ENCODE data around the gene ZBTB7C. TPM values are rescaled to one million over a fixed set of nuclear protein-coding genes. Genes with fewer than 3 reads are reported as not detected.

ZBTB7C gene
- total RNA-seq, 1 donor from 2014 or later: 15.0 TPM

DNA sequence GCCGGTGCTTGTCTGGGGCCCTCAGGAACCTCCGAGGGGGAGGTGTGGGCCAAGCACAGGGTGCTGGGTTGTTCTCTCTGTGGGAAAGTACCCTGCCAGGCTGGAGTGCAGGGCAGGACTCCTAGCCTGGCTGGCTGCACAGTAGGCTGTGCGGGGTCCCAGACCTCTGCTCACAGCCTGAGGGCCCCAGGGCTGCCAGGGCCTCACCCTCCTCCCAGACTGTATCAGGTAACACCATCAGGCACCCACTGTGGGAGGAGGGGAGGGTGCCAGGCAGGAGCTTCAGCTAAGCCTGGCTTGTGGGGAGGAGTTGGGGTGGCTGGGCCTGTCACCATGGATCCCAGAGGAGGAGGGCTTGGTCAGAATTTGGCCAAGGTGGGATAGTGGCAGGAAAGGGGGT, 266.8 kb downstream of the ZBTB7C start:
- no peaks in the 10 kb centered on the region for H3K36me3 ChIP-seq
- H3K9me3 ChIP-seq: no peaks in the 10 kb centered on the region
- ATAC-seq (no peak), DNase-seq (no peak)
- no peaks in the 10 kb centered on the region for H3K27me3 ChIP-seq (ENCODE audit: low read depth)
- no peak overlapping the region for H3K27ac ChIP-seq
- peaks cover 41% of the 10 kb centered on the region for H3K4me1 ChIP-seq
- intact Hi-C loops (cut with DNase I): no loop called here
- H3K4me3 ChIP-seq: no peak overlapping the region
- TF ChIP-seq, protein P1, sequence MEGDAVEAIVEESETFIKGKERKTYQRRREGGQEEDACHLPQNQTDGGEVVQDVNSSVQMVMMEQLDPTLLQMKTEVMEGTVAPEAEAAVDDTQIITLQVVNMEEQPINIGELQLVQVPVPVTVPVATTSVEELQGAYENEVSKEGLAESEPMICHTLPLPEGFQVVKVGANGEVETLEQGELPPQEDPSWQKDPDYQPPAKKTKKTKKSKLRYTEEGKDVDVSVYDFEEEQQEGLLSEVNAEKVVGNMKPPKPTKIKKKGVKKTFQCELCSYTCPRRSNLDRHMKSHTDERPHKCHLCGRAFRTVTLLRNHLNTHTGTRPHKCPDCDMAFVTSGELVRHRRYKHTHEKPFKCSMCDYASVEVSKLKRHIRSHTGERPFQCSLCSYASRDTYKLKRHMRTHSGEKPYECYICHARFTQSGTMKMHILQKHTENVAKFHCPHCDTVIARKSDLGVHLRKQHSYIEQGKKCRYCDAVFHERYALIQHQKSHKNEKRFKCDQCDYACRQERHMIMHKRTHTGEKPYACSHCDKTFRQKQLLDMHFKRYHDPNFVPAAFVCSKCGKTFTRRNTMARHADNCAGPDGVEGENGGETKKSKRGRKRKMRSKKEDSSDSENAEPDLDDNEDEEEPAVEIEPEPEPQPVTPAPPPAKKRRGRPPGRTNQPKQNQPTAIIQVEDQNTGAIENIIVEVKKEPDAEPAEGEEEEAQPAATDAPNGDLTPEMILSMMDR (IDR thresholded peaks at IDR 0.05): no peak

DNA sequence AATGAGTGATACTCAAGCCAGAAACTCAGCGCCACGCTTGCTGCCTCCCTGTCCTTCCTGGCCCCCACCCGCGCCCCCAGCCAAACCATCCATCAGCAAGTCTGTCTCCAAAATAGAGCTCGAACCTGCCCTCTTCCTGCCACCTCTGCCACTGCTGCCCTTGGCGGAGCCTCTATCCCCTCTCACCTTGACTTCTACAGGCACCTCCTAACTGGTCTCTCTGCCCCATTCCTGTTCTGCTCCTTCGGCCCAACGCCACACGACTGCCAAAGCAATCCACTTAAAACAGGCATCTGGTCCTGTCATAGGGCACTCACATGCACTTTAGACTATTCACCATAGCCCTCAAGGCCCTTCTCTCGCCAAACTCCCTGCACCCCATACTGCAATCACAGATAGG, 268.5 kb downstream of the ZBTB7C start:
- Histone ChIP-seq H3K4me3 (no peak overlapping the region), H3K9me3 (no peaks in the 10 kb centered on the region), H3K27ac (no peak overlapping the region), H3K4me1 (peaks cover 53% of the 10 kb centered on the region), H3K36me3 (no peaks in the 10 kb centered on the region), H3K27me3 (ENCODE audit: low read depth) (peaks cover 10% of the 10 kb centered on the region)
- TF ChIP-seq, protein P1 (IDR thresholded peaks at IDR 0.05): no peak
- intact Hi-C loops (cut with DNase I): no loop called here
- DNase-seq (no peak), ATAC-seq (peak; percentile 43 to 52)

DNA sequence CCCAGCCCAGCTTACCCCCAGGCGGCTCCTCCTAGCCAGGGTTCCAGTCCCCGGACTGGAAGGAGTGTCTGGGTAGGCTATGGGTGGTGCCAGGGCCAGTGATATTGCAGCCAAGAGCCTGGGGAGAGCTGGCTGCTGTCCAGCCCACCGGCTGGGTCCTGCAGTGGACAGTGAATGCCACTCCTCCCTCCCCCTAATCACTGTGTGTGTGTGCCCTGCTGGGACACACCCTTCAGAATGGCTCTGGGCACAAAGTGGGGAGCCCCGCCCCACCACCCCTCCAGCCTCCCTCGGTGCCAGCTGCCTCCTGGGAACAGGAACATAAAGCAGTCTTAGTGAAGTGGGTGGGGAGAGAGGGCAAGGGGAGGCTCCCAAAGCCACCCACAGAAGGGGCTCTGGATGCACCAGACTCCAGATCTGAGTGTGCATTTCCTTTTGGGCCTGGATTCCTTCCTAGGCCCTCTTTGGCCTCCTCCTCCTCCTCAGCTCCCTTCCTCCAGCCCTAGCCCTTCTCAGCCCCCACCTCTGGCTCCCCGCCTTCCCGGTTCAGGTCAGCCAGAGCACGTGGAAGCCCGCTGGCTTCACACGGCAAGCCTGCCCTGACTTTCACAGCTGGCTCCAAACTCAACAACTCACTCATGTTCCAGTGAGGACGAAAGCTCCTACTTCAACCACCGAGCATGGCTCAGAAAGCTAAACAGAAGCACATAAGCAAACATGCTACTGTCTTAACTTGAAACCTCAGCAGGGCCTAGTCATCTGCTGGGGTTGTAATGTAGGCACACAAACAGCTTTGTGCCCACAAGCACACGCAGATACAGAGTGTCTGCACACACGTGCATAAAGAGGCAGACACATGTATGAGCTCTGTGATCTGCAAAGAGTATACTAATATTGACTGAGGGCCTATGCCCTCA, 269.5 kb downstream of the ZBTB7C start:
- DNase-seq (peak; percentile 75), ATAC-seq (peak; percentile 64 to 87)
- no peaks in the 10 kb centered on the region for H3K36me3 ChIP-seq
- H3K4me1 ChIP-seq: peaks cover 59% of the 10 kb centered on the region
- no peaks in the 10 kb centered on the region for H3K9me3 ChIP-seq
- intact Hi-C loops (cut with DNase I): no loop called here
- peak overlapping the region; percentile 67 for H3K27ac ChIP-seq
- H3K4me3 ChIP-seq: no peak overlapping the region
- peaks cover 14% of the 10 kb centered on the region for H3K27me3 ChIP-seq (ENCODE audit: low read depth)
- TF ChIP-seq, protein P1 (IDR thresholded peaks at IDR 0.05): no peak

DNA sequence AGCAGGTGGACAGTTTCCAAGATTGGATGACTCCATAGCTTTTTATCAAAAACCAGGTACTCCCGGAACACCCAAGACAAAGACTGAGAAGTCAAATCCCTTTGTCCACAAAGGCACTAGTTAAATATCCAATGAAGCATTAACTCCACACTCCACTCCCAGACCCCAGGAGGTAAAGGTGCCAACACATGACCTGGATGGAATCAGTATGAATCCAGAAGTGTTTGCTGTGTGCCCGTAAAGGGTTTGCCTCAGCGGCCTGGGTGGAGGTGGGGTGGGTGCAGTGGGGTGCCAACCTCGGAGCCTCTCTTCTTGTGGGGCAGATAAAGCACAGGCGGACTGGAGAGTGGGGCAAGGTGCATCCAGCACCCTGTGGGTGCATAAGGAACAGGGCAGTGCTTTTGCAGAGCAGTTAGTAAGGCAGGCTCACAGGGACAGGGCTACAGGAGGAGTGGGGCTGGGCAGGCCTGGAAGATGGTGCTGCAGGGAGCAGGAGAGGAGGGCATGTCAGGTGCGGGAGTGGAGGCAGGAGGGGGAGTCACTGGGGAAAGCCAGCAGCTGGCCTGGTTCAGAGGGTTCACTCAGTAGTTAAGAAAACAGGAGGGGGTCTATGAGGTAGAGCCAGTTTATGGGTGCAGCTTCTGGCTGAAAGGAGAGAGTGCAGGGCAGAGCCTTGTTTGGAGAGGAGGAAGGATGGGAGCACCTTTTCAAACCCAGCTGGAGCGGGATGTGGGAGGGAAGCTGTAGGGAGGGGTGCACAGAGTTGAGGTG, 270.3 kb downstream of the ZBTB7C start:
- DNase-seq (no peak), ATAC-seq (no peak)
- TF ChIP-seq, protein P1 (IDR thresholded peaks at IDR 0.05): no peak
- H3K4me3 ChIP-seq: no peak overlapping the region
- intact Hi-C loops (cut with DNase I): no loop called here
- no peaks in the 10 kb centered on the region for H3K9me3 ChIP-seq
- no peak overlapping the region for H3K27ac ChIP-seq
- H3K27me3 ChIP-seq (ENCODE audit: low read depth): peaks cover 14% of the 10 kb centered on the region
- peaks cover 59% of the 10 kb centered on the region for H3K4me1 ChIP-seq
- no peaks in the 10 kb centered on the region for H3K36me3 ChIP-seq

DNA sequence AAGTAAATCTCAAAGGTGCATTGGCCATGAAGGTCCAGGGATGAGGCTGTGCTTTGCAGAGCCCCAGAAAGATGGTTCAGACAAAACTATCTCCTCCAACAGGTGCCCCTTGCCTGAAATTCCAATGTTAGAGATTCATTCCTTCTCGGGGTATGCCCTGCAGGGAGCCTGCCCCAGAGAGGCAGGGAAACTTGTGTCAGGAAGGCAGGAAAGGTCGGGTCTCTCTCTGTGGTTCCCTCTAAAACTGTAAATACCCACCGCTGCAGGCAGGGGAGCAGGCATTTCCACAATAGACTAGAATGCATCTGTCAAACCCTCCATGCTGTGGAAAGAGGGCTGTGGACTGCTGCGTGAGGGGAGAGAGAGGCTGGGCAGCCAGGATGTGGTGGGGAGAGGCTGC, 271.0 kb downstream of the ZBTB7C start:
- Histone ChIP-seq H3K9me3 (no peaks in the 10 kb centered on the region), H3K36me3 (no peaks in the 10 kb centered on the region), H3K4me3 (no peak overlapping the region), H3K27me3 (ENCODE audit: low read depth) (peaks cover 14% of the 10 kb centered on the region), H3K27ac (no peak overlapping the region), H3K4me1 (peaks cover 59% of the 10 kb centered on the region)
- TF ChIP-seq, protein P1 (IDR thresholded peaks at IDR 0.05): no peak
- intact Hi-C loops (cut with DNase I): no loop called here
- ATAC-seq (no peak), DNase-seq (no peak)

Data from lower lobe of right lung (tissue), 2 donors.